Neural cell (in vitro differentiated cells): ENCODE measurements around the gene FAM83G. TPM values are rescaled to one million over a fixed set of nuclear protein-coding genes. Genes with fewer than 3 reads are reported as not detected.

Experiments
- H2AFZ ChIP-seq: fragments of 200-600, 300-800 bp; sonication (generic), shearing (Covaris generic); 2 replicates; pipeline ENCODE4 v1.6.0; 2014; ENCODE audit warnings: low read depth, mild to moderate bottlenecking, antibody characterized with exemption, low read length, moderate library complexity
- H3F3A ChIP-seq: fragments of 200-600 bp; shearing (Covaris generic); 2 replicates; pipeline ENCODE4 v1.6.1; 2016; ENCODE audit warnings: mild to moderate bottlenecking, moderate library complexity, mixed read lengths, antibody characterized with exemption, low read length; ENCODE audit not compliant: insufficient read depth, poor library complexity, severe bottlenecking
- H3K27ac ChIP-seq: fragments of 200-600, 300-800 bp; sonication (generic), shearing (Covaris generic); 2 replicates; pipeline ENCODE4 v1.5.1; 2014; ENCODE audit warnings: mild to moderate bottlenecking, low read length, moderate library complexity
- H3K27me3 ChIP-seq: fragments of 300-800, 200-600 bp; sonication (generic), shearing (Covaris generic); 2 replicates; pipeline ENCODE4 v1.6.0; 2014; ENCODE audit warnings: mild to moderate bottlenecking, low read depth, low read length, moderate library complexity; ENCODE audit not compliant: insufficient read depth
- H3K36me3 ChIP-seq: fragments of 300-800, 200-600 bp; sonication (generic), shearing (Covaris generic); 2 replicates; pipeline ENCODE4 v1.5.1; 2014; ENCODE audit warnings: mild to moderate bottlenecking, antibody characterized with exemption, low read length, moderate library complexity; ENCODE audit not compliant: insufficient read depth
- H3K4me2 ChIP-seq: fragments of 300-800, 200-600 bp; sonication (generic), shearing (Covaris generic); 2 replicates; pipeline ENCODE4 v1.6.0; 2014; ENCODE audit warnings: mild to moderate bottlenecking, low read length
- H3K4me3 ChIP-seq: fragments of 300-800, 200-600 bp; sonication (generic), shearing (Covaris generic); 2 replicates; pipeline ENCODE4 v1.5.1; 2014; ENCODE audit warnings: mild to moderate bottlenecking, low read length, moderate library complexity
- H3K79me2 ChIP-seq: fragments of 200-600 bp; shearing (Covaris generic); replicated peaks from 2 replicates; pipeline ENCODE4 v1.6.0; 2014; ENCODE audit warnings: mild to moderate bottlenecking, low read length, moderate library complexity; ENCODE audit not compliant: insufficient read depth
- H3K9ac ChIP-seq: fragments of 300-800, 200-600 bp; sonication (generic), shearing (Covaris generic); 2 replicates; pipeline ENCODE4 v1.6.1; 2016; ENCODE audit warnings: mild to moderate bottlenecking, low read length, mixed read lengths
- H3K9me2 ChIP-seq: fragments of 200-600 bp; shearing (Covaris generic); 2 replicates; pipeline ENCODE4 v1.6.1; 2016; ENCODE audit warnings: mild to moderate bottlenecking, low read length, mixed read lengths; ENCODE audit not compliant: insufficient read depth
- H3K9me3 ChIP-seq: fragments of 200-600, 300-800 bp; sonication (generic), shearing (Covaris generic); 2 replicates; pipeline ENCODE4 v1.6.1; 2016; ENCODE audit warnings: mild to moderate bottlenecking, mixed run types, low read length, moderate library complexity, mixed read lengths
- H4K20me1 ChIP-seq: fragments of 200-600 bp; shearing (Covaris generic); 2 replicates; pipeline ENCODE4 v1.6.1; 2016; ENCODE audit warnings: mild to moderate bottlenecking, mixed run types; ENCODE audit not compliant: insufficient read depth
- CTCF ChIP-seq: fragments of 450-650 bp; IDR thresholded peaks from 2 replicates; pipeline ENCODE4 v1.5.1; 2014; ENCODE audit warnings: antibody characterized with exemption, mild to moderate bottlenecking, moderate library complexity; ENCODE audit not compliant: poor library complexity, severe bottlenecking
- EP300 ChIP-seq: fragments of 450-650 bp; conservative IDR thresholded peaks from 2 replicates; pipeline ENCODE4 v1.6.1; 2014; ENCODE audit warnings: antibody characterized with exemption, mild to moderate bottlenecking, moderate library complexity; ENCODE audit not compliant: poor library complexity, severe bottlenecking
- EZH2 ChIP-seq: fragments of 200-600, 300-800 bp; shearing (Covaris generic), sonication (generic); IDR thresholded peaks from 2 replicates; pipeline ENCODE4 v1.6.1; 2014; ENCODE audit warnings: antibody characterized with exemption, low read length, borderline replicate concordance, mild to moderate bottlenecking; ENCODE audit not compliant: insufficient read depth, poor library complexity, severe bottlenecking
- MXI1 ChIP-seq: fragments of 450-650 bp; conservative IDR thresholded peaks from 2 replicates; pipeline ENCODE4 v1.6.1; 2014; ENCODE audit warnings: antibody characterized with exemption, mild to moderate bottlenecking; ENCODE audit not compliant: poor library complexity, severe bottlenecking
- POLR2AphosphoS5 ChIP-seq: IDR thresholded peaks from 2 replicates; pipeline ENCODE4 v1.6.1; 2012
- RAD21 ChIP-seq: fragments of 450-650 bp; conservative IDR thresholded peaks from 2 replicates; pipeline ENCODE4 v1.6.1; 2014; ENCODE audit warnings: antibody characterized with exemption, mild to moderate bottlenecking, moderate library complexity
- REST ChIP-seq: IDR thresholded peaks from 2 replicates; pipeline ENCODE4 v1.6.1; 2012; ENCODE audit warnings: borderline replicate concordance
- SMC3 ChIP-seq: fragments of 450-650 bp; conservative IDR thresholded peaks from 2 replicates; pipeline ENCODE4 v1.6.1; 2014; ENCODE audit warnings: antibody characterized with exemption, mild to moderate bottlenecking, moderate library complexity; ENCODE audit not compliant: poor library complexity
- TAF1 ChIP-seq: IDR thresholded peaks from 2 replicates; pipeline ENCODE4 v1.6.1; 2012; ENCODE audit warnings: low read depth
- polyA plus RNA-seq: library from polyadenylated mRNA; depleted of rRNA; stranded (reverse); fragments of >200 nt; gene quantifications from 2 replicates; pipeline ENCODE4 v1.2.3, GENCODE V29; 2014

Gene FAM83G
- polyA plus RNA-seq, 1 donor from 2014 or later, result not detected

GRCh38 chr17:18994631-18995030, 9.9 kb downstream of the FAM83G start:
- H3K27ac ChIP-seq, result no peak overlapping the region
- TF ChIP-seq RAD21, result no peak
- no peak for TF ChIP-seq SMC3
- TF ChIP-seq EZH2, result no peak
- TF ChIP-seq POLR2AphosphoS5, result no peak
- no peak for TF ChIP-seq CTCF
- TF ChIP-seq TAF1, result no peak
- no peak for TF ChIP-seq MXI1
- no peak for TF ChIP-seq EP300
- no peak for TF ChIP-seq REST
- H3K9ac ChIP-seq, result no peak overlapping the region
- H2AFZ ChIP-seq, result no peak overlapping the region
- no peak overlapping the region for H3K4me3 ChIP-seq
- no peaks in the 10 kb centered on the region for H3K9me3 ChIP-seq
- no peaks in the 10 kb centered on the region for H3K79me2 ChIP-seq
- H3K36me3 ChIP-seq, result no peaks in the 10 kb centered on the region
- no peaks in the 10 kb centered on the region for H3K9me2 ChIP-seq
- H3K27me3 ChIP-seq, result no peaks in the 10 kb centered on the region
- H4K20me1 ChIP-seq, result no peaks in the 10 kb centered on the region
- H3K4me2 ChIP-seq, result no peak overlapping the region
- H3F3A ChIP-seq, result no peaks in the 10 kb centered on the region

GRCh38 chr17:18993905-18994526, 10.5 kb downstream of the FAM83G start:
- H3K4me3 ChIP-seq, result no peak overlapping the region
- no peaks in the 10 kb centered on the region for H3F3A ChIP-seq
- no peak overlapping the region for H3K27ac ChIP-seq
- H4K20me1 ChIP-seq, result no peaks in the 10 kb centered on the region
- H2AFZ ChIP-seq, result no peak overlapping the region
- H3K4me2 ChIP-seq, result no peak overlapping the region
- no peak overlapping the region for H3K9ac ChIP-seq
- no peaks in the 10 kb centered on the region for H3K36me3 ChIP-seq
- no peaks in the 10 kb centered on the region for H3K9me3 ChIP-seq
- H3K79me2 ChIP-seq, result no peaks in the 10 kb centered on the region
- no peaks in the 10 kb centered on the region for H3K9me2 ChIP-seq
- no peaks in the 10 kb centered on the region for H3K27me3 ChIP-seq
- TF ChIP-seq POLR2AphosphoS5 (no peak), CTCF (no peak), SMC3 (no peak), REST (no peak), RAD21 (no peak)
